ENCODE results near the gene CCDC88C. TPM values are rescaled to one million over a fixed set of nuclear protein-coding genes. Genes with fewer than 3 reads are reported as not detected.

Gene CCDC88C
- polyA plus RNA-seq, 3 donors = 39.2 to 49.7 (median 44.4) TPM

DNA sequence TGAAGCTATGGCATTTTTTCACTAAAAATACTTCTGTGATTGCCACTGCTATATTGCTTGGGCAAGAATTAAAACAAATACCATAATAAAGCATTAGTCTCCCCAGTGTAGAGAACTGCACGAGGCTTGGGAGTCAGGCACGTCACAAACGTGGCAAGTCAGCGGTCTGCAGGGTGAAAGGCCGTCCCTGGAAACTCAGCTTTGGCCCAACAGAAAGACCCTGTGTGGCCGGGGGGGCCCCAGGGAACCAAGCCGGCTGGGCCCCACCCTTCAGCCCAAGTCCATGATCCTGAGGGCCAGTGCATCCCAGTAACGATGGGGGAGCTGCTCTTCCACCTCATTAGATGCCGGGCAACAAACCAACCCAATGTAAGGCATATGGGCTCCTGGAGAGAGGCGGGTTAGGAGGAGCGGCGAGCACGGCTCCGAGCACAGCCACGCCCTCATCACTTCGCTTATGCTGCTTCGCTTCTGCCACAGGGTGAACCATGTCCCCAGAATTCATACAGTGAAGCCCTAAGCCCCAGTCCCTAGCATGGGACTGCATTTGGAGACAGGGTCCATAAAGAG lies 122.3 kb downstream of the CCDC88C start:
- no peak for DNase-seq

DNA sequence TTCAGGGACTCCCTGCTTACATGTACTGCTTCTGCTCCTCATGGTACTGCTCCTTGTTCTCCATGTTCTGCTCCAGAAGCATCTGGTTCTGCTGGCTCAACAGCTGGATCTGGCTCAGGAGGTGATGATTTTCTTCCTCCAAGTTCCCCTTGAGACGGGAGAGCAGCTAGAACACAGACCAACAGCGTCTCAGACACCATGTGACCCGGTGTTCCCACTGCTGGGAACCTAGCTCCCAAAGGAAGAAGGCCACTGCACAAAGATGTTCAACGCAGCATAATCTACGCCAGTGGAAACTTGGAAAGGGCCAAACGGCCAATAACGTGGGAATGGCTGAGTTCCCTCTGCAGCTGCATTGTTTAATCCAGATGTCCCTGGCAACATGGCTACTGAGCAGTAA lies 123.5 kb downstream of the CCDC88C start:
- no peak for DNase-seq

DNA sequence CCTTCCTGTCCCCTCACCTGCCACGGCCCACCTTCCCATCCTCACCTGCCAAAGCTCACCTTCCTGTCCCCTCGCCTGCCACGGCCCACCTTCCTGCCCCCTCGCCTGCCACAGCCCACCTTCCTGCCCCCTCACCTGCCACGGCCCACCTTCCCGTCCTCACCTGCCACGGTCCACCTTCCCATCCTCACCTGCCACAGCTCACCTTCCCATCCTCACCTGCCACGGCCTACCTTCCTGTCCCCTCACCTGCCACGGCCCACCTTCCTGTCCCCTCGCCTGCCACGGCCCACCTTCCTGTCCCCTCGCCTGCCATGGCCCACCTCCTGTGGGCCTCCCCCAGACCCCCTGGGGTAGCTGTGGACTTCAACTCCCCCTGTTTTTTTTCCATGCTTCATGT lies 124.3 kb downstream of the CCDC88C start:
- DNase-seq = no peak

DNA sequence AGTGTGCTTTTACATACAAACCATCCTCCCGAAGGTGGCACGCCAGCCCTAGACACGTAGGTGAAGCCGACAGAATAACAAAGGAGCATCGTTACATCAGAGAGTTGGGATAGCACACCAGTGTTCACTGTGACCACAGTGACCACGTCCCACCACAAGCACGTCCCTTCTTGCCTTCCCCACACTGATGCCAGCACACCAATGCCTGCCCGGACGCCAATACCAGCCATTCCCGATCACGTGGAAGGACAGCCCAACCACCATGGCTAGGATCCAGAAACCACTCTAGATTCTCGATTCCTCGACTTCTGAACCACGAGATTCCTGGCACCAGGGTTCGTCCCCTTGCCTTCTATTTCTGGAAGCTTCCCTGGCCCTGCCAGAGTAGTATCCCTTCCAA lies 125.1 kb downstream of the CCDC88C start:
- no peak for DNase-seq

DNA sequence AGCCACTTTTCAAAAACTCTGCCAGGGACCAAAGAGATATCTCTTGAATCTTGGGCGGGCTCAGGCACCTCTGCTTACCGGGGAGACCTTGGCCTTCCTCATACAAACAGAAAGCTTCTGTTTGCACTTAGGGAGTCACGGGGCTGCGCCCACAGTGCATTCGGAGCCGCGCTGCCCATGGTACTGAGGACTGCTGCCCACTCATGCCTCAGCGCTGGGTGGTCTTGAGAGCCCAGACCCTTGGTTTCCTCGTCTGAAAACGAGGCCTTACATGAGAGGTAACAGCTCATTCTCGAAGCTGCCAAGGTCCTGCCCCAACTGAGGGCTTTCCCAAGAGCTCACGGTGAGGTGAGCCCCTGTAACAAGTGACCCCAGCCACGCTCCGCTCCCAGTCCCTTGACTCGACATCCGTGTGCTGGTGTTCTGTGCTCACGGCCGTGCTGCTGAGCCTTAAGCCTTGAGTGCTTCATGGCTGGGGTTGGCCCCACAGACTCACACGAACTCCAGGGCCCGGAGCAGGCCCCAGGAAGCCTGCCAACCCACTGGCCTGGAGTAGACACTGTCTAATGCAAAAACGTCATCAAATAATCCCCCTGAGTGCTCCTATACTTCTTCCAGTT lies 125.7 kb downstream of the CCDC88C start:
- DNase-seq = no peak

DNA sequence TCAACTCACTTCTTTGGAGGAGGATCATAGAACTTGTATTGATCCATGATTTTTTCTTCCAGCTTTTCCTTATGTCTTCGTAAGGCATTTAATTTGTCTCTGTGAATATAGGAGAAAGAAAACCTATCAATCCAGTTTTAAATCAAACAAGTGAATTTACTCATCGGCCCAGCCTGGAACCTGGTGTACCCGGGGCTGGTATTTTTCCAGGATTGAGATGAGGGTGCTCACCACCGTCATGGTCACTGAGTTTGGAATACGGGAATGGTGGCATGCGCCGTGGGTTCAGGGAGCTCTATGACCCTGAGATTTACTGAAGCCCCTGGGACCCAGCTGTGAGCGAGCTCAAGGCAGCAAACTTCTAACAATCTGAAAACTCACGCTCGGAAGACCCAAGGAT lies 126.6 kb downstream of the CCDC88C start:
- DNase-seq = no peak

DNA sequence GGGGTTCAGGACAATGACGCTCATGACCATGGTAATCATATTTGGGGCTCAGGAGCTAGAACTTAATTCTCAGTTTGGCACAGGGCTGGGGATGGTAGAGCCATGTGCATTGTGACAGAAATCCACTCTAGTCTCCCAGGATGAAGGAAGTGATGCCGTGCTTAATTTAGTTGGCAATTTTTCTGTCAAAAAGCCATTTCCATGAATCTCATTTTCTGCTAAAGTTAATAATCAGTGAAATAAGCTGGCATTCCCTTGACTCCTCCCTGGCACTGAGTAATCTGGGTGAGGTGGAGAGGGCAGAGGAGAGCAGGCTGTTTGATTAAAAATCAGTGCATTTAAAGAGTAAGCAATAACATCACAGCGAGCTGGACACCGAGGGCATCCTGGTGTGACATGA lies 128.2 kb downstream of the CCDC88C start:
- DNase-seq = no peak

DNA sequence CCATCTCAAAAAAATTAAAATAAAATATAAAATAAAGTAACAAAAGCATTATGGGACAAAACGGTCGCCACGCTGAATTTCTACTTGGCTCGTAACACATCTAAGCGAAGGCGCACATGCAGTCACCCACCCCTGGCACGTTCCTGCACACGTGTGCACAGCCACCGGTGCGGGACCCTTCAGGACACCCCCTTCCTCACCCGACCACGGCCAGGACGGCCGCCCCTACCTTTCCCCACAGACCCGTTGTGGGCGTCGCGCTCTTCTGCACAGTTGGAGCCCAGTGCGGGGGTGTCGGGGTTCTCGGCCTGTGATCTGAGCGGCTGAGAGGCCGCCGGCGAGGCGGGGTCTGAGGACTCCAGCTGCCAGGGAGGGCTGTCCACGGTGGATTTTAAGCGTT lies 128.7 kb downstream of the CCDC88C start:
- DNase-seq = no peak

DNA sequence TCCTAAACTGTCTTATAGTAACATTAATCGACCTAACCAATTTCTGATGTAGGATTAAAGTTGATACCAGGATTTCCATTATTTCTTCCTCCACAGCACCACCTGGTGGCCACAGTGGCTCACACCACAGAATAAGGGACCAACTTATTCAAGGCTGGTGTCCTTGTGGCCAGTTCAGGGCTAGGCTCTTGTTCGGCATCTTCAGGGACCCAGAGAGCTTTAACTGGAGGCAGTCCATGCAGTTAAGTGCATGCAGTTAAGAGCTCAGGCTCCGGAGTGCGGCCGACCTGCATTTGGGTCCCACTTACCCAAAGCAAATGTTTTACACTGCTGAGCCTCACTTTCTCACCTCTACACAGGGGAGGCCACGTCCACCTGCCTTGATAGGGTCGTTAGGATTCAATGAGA lies 131.1 kb downstream of the CCDC88C start:
- peak; percentile 69 for DNase-seq

DNA sequence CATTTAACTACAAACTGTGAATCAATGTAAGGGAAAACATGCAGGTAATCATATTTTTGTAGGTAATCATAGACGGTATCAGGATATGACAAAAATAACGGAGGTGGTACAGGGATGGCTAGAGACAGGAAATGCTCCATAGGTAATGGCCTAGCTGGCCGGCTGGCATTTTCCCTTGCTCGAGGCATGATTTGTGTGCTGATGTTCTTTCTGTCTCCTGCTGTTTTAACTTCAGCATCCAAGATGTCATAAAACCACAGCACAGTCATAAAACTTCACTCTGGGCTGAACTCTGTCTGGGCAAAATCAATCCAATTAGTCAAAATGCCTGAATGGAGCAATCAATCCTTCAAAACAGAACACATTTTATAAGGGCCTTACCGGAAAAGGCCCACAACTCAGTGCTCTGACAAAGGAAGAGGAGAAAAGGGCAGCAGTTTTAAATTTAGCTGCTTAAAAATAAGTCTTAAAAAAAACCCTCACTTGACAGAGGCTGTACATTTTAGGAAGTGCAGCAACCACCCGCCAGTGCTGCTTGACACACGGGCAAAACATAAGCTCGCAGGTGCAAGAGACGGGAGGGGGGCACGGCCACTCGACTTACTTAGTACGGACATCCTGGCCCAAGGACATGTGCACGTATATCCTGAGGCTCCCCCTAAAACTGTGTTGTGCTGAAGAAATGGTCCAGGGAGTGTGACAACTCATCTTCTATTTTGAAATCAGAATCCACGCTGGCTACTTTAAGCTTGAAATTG lies 132.7 kb downstream of the CCDC88C start:
- no peak for DNase-seq

DNA sequence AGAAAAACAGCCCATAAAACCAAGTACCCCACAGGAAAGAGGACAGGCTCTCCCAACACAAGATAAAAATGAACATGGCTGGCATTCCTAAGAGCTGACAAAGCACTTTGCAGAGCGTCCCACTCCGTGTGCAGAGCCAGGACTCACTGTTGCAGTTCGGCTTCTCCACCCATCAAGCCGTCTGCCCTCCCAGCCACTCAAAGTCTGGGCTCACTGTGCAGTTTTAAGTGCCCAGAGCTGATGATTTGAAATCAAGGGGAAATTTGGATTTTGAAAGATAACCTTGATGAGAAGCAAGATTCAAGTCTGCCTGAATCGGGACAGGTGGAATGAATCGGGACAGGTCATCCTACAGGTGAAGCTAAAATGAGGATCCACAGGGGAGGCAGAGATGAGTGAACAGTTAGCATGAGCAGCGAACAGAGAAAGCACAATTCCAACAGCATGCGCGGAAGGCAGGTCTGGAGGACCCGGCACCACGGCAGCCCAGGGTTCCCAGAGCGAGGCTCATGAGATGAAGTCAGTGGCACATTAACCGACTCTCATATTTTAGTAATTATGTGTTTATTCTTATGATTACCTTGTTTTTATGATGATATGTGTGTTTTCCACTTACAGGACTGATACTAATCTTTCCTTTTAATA lies 133.4 kb downstream of the CCDC88C start:
- no peak for DNase-seq

DNA sequence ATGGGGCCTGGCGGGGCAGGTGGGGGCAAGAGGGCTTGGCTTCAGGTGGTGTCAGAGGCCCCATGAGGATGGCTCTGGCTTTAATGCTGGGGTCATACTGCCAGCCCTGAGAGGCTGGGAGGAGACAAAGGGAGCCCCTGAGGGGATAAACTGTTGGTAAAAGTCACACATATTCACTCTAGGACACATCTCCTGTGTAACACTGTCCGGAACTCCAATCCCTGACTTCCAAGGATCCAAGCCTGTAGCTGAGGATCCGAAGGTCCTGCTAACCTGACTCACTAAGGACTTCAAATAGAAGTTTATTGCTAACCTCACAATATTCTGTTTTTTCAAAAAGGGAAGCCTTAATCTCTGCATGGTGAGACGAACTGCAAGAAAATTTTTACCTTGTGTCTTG lies 134.0 kb downstream of the CCDC88C start:
- no peak for DNase-seq

DNA sequence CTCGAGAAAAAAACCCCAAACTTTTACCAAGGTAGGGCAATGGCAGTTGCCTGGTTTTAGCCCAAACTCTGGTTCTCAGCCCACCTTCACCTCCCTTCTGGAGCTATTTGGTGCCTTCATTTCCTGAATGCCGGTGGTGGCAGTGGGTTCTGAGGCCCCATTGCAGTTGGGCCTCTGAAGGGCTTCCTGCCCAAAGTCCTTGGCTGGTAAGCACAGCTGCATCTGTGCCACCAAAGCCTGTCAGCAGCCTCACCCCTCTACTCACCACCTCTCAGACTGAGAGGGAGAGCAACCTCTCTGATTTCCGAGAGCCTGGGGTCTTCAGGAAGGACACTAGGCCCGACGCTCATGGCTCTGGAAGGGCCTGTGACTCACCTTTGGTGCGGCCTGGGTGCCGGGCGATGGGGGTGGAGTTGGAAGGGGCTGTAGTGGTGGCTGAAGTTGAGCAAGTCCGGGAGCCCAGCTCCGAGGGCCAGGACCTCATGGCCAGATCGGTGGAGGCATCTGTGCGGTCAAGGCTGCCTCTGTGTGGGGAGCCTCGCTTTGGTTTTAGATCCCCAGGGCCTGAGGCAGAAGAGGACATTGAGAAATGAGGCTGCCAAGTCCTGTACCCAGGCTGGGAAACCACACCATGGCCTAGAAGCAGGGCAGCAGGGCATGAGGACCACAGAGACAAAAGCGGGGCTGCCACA lies 134.5 kb downstream of the CCDC88C start:
- no peak for DNase-seq

DNA sequence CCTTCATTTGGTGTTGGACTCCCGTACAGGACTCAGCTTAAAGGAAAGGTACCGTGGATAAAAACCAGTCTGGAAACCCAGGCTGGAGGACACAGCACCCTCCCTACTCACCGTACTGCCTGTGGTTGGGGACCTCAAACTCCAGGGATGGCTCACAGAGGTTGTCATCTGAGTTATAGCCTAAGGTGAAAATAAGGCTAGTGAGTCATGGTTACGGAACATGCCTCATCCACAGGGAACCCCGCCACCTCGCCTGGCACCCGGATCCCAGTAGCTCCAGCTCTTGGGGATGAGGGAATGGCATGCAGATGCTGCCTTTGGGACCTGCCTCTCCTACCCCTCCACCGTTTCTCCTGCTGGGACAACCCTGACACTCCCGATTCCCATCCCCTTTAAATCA lies 136.3 kb downstream of the CCDC88C start:
- DNase-seq = no peak

DNA sequence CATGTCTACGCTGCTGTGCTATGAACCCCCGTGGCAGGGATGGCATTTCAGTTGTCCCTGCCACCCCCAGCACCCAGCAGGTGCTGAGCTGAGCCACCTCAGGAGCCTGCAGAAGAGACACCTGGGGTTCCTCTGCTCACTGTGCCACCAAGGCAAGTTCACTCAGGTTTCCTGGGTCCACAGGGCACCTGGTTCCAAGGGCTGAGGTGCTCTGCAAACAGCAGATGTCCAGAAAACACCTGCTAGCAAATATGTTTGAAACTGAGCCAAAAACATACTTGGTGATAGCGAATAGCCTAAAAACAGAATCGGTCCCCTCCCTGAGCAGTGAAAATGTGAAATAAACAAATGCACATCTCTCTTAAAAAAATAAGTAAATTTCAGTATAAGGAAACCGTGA lies 137.5 kb downstream of the CCDC88C start:
- no peak for DNase-seq

DNA sequence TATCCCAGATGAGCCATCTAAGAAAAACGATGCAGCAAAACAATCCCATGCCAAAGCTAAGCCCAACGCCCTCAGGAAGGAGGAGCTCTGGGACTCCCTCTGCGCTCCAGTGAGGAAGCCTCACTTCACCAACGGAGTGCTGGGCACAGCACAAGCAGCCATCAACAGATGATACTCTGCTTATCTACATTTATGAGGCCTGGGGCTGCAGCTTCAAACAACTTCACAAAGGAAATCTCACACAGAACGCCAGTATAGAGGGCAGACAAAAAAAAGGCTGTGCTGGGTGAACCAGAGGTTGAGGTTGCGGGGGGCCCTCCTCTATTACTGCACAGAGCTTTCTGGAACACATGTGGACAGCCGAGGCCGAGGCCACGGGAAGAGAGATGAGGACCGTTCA lies 138.3 kb downstream of the CCDC88C start:
- DNase-seq = no peak

DNA sequence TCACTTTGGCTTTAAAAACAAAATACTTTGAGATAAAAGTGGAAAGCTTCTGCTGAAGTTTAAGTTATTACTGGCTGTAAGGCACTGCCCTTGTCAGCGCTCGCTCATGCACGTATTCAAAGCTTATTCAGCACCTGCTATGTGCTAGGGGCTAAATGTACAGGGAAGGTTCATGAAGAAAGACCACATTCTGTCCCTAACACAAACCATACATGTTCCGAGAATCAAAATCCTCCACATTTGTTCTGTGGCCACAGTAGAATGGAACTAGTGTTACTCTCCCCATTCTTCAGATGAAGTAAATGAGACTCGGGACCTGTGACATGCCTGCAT lies 139.3 kb downstream of the CCDC88C start:
- DNase-seq = no peak

DNA sequence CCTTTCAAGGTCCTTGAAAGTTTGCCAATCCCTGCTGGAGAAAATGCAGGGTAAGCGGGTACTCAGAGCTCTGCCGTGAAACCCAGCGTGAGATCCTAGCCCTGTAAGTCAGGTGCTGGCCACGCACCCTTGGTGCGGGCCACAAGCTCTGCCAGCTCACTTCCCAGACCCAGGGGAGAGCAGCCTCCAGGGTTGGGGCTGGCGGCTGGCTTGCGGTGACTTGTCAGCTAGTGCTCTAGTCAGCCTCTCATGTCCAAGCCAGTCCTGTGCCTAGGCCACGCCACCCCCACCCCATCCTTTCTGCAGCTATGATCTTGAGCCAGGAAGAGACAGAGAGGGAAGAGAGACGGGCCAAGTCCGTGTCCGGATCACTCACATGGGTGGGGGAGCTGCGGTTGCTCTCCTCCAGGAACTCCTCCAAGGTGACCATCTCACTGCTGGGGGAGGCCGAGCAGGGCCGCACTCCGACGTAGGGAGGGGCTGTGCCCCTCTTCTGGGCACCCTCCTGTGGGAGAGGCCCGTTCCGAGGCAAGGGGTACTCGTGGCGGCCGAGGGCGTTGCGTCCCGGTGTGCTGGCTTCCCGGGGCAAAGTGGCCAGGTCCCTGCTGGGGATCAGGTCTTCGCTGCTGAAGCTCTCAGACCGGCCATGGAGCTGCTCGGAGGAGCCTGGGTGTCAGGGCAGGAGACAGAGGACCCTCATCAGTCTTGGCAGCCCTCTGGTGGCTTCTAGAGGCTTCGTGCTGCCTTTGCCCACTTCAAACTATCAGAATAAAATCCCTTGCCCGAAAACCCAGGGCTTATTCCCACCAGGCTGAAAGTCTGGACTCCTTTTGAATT lies 139.9 kb downstream of the CCDC88C start:
- DNase-seq = no peak

DNA sequence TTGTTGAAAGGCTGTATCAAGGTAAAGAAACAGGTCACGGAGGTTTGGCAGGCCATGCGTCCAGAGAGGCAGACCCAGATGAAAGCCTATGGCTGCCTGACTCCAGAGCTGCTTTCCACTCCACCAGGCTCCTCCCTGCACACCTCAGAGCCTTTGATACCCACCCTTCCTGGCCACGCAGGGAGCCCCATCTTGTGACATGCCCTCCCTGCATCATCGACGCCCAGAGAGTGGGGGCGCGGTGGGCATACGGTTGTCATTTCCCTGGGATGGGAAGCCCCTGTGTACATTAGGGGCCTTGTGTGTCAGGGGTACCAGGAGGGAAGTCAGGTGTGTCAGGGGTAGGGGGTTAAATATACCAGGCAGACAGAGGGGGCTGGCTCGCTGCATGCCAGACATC lies 142.8 kb downstream of the CCDC88C start:
- DNase-seq = no peak

DNA sequence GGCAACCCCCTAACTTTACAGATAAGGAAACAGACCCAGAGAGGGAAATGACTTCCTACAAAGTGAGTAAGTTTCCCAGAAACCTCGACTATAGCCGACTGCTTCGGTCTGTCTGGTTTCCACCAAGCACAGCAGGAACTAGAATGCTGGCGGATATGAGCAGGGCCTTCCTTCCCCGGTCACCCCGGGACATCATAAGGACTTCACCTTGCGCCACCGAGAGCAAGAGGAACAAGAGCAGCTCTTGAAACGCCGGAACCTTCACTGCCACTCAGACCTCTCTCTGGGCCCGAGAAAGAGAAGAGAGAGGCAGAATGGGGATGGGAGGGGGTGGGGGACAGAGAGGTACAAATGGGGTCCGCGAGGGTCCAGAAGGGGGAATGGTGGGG lies 143.7 kb downstream of the CCDC88C start:
- DNase-seq = no peak

DNA sequence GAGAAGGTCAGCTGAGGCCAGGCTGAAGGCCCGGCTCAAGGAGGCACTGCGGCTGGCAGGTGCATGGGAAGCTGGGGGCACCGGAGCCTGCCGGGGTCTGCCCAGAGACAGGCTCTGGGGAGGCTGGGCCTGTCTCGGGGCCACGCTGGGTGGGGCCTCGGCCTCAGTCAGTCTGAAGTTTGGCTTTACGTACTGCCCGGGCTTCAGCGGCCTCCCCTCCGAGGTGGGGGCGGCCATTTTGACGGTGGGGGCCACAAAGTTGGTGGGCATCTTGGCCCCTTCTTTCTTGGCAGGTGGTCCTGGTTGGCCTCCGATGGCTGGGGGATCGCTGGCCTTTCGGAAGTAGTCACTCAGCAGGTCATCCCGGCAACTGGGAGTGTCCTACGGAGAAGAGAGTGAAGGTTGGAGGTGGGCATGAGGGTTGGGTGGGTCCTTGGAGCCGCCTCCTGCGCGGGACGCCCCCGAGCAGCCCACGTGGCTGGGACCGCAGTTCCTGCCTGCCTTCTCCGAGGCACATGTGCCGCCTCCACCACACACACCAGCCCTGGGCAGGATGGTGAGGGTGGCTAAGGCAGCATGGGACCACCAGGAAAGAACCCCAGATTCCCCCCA lies 144.2 kb downstream of the CCDC88C start:
- DNase-seq = no peak

All from renal pelvis (tissue), 4 donors.